LoVo (cell line): ENCODE measurements around the gene ANGPTL2.

Experiments used
- DNase-seq: peaks from one replicate; pipeline ENCODE4 v3.0.0-alpha.2; 2016; ENCODE audit warnings: low spot score

Gene ANGPTL2

GRCh38 chr9:127096208-127096607, 26.2 kb downstream of the ANGPTL2 start:
- no peak for DNase-seq

- no peak for DNase-seq
Measured at GRCh38 chr9:127095411-127095810, 27.0 kb downstream of the ANGPTL2 start.

GRCh38 chr9:127093319-127094020, 29.0 kb downstream of the ANGPTL2 start:
- no peak for DNase-seq

- DNase-seq, result no peak
Measured at GRCh38 chr9:127092041-127092608, 30.3 kb downstream of the ANGPTL2 start.

GRCh38 chr9:127091526-127091925, 30.9 kb downstream of the ANGPTL2 start:
- DNase-seq, result no peak

- no peak for DNase-seq
Measured at GRCh38 chr9:127090341-127090985, 32.0 kb downstream of the ANGPTL2 start.

GRCh38 chr9:127089631-127090081, 32.8 kb downstream of the ANGPTL2 start:
- no peak for DNase-seq

- no peak for DNase-seq
Measured at GRCh38 chr9:127088724-127089615, 33.5 kb downstream of the ANGPTL2 start.

- no peak for DNase-seq
Measured at GRCh38 chr9:127087836-127088235, 34.6 kb downstream of the ANGPTL2 start.

- no peak for DNase-seq
Measured at GRCh38 chr9:127087411-127087810, 35.0 kb downstream of the ANGPTL2 start.

GRCh38 chr9:127086771-127087170, 35.7 kb downstream of the ANGPTL2 start:
- DNase-seq, result no peak

GRCh38 chr9:127085186-127085585, 37.2 kb downstream of the ANGPTL2 start:
- no peak for DNase-seq

GRCh38 chr9:127084076-127085039, 38.1 kb downstream of the ANGPTL2 start:
- no peak for DNase-seq

- no peak for DNase-seq
Measured at GRCh38 chr9:127083138-127083980, 39.1 kb downstream of the ANGPTL2 start.

- no peak for DNase-seq
Measured at GRCh38 chr9:127081250-127082185, 40.9 kb downstream of the ANGPTL2 start.

- no peak for DNase-seq
Measured at GRCh38 chr9:127079446-127080140, 42.8 kb downstream of the ANGPTL2 start.

GRCh38 chr9:127078988-127079387, 43.4 kb downstream of the ANGPTL2 start:
- DNase-seq, result no peak

- no peak for DNase-seq
Measured at GRCh38 chr9:127078336-127078735, 44.1 kb downstream of the ANGPTL2 start.

- no peak for DNase-seq
Measured at GRCh38 chr9:127077644-127077946, 44.8 kb downstream of the ANGPTL2 start.
